ENCODE measurements around the gene CALCOCO1. TPM values are rescaled to one million over a fixed set of nuclear protein-coding genes. Genes with fewer than 3 reads are reported as not detected.

The CALCOCO1 gene
- total and polyA plus RNA-seq, 2 of the 13 experiments (the other 11 are each of a cell fraction or from before 2014, with no cell fraction given), result 7.7 to 47.7 TPM

GRCh38 chr12:53675701-53676607, 51.3 kb downstream of the CALCOCO1 start, which contains the start of gene ATP5MC2 (continued):
- TF ChIP-seq ZNF792 (CRISPR knock-in tag; IDR thresholded peaks at IDR 0.05) (peak; percentile 97), TBL1XR1 (IDR thresholded peaks at IDR 0.05; ENCODE audit: borderline replicate concordance, low read length, partially characterized antibody) (no peak), YY1 (IDR thresholded peaks at IDR 0.05; ENCODE audit: insufficient read depth, insufficient replicate concordance, low read depth, low read length) (peak; percentile 95), TGIF2 (CRISPR knock-in tag; IDR thresholded peaks at IDR 0.05) (peak; percentile 24; the same call in 1 of the 2 replicates), MAF1 (CRISPR knock-in tag; IDR thresholded peaks at IDR 0.05; ENCODE audit: borderline replicate concordance) (0 out of 2 replicates have a peak, but pooled peaks have one; percentile 76), LRRFIP1 (CRISPR knock-in tag; conservative IDR thresholded peaks at IDR 0.05) (no peak), ZNF790 (CRISPR knock-in tag; IDR thresholded peaks at IDR 0.05; ENCODE audit: borderline replicate concordance) (no peak), KAT7 (CRISPR knock-in tag; IDR thresholded peaks at IDR 0.05; ENCODE audit: borderline replicate concordance) (peak; percentile 76; the same call in 1 of the 2 replicates), ZNF101 (CRISPR knock-in tag; IDR thresholded peaks at IDR 0.05; ENCODE audit: borderline replicate concordance, low read depth) (no peak), ZNF770 (CRISPR knock-in tag; IDR thresholded peaks at IDR 0.05) (peak; percentile 71; the same call in 1 of the 2 replicates), CREM (IDR thresholded peaks at IDR 0.05) (peak; percentile 20; the same call in 1 of the 2 replicates), CREM (CRISPR knock-in tag; IDR thresholded peaks at IDR 0.05) (no peak), PHF8 (CRISPR knock-in tag; IDR thresholded peaks at IDR 0.05) (peak; percentile 96), EHMT2 (IDR thresholded peaks at IDR 0.05; ENCODE audit: borderline replicate concordance, low read depth, low read length) (no peak; the same call in 1 of the 2 replicates), HMGXB4 (CRISPR knock-in tag; IDR thresholded peaks at IDR 0.05; ENCODE audit: borderline replicate concordance in 1 of 2, low read depth in 1 of 2) (peak; percentile 98), MXD3 (CRISPR knock-in tag; IDR thresholded peaks at IDR 0.05) (peak; percentile 67; the same call in 1 of the 2 replicates), ZFP62 (CRISPR knock-in tag; IDR thresholded peaks at IDR 0.05) (no peak), ZNF580 (CRISPR knock-in tag; IDR thresholded peaks at IDR 0.05; ENCODE audit: borderline replicate concordance, low read depth) (peak; percentile 98), SALL2 (CRISPR knock-in tag; IDR thresholded peaks at IDR 0.05) (peak; percentile 89), ZNF296 (CRISPR knock-in tag; conservative IDR thresholded peaks at IDR 0.05) (0 out of 2 replicates have a peak, but pooled peaks have one; percentile 61)

All from HepG2 (cell line).